SK-N-SH (cell line): Measurements from ENCODE around the gene FPGT.

Experiments used
- CTCF ChIP-seq: fragments of 200-600 bp; sonication (generic); IDR thresholded peaks from 2 replicates; pipeline ENCODE4 v1.6.1; 2017; ENCODE audit warnings: antibody characterized with exemption, mild to moderate bottlenecking, moderate library complexity
- EP300 ChIP-seq, 2 experiments: IDR thresholded peaks; 2 replicates each; pipeline versions ENCODE4 v1.4.0 to v1.6.1; 2012; ENCODE audit warnings: borderline replicate concordance in 1 of 2, low read depth in 1 of 2, low read length in 1 of 2
- FOXJ3 ChIP-seq: sonication (generic); formaldehyde crosslinking; IDR thresholded peaks from 2 replicates; pipeline ENCODE4 v1.5.1; 2020; ENCODE audit warnings: mild to moderate bottlenecking, missing genetic modification reagents
- IRF3 ChIP-seq: fragments of 150-350 bp; IDR thresholded peaks from 2 replicates; pipeline ENCODE4 v1.6.1; 2016; ENCODE audit warnings: mild to moderate bottlenecking, low read depth, low read length
- RAD21 ChIP-seq: IDR thresholded peaks from 2 replicates; pipeline ENCODE4 v1.6.1; 2012; ENCODE audit warnings: mild to moderate bottlenecking, low read length
- RFX5 ChIP-seq: IDR thresholded peaks from 2 replicates; pipeline ENCODE4 v1.6.1; 2012; ENCODE audit warnings: mild to moderate bottlenecking, improper control_type of control experiment, low read length
- TAF1 ChIP-seq: IDR thresholded peaks from 2 replicates; pipeline ENCODE4 v1.6.1; 2012; ENCODE audit warnings: low read depth, mild to moderate bottlenecking, low read length, moderate library complexity, borderline replicate concordance
- TCF12 ChIP-seq: IDR thresholded peaks from 2 replicates; pipeline ENCODE4 v1.4.0; 2012
- ZBTB33 ChIP-seq: IDR thresholded peaks from 2 replicates; pipeline ENCODE4 v1.4.0; 2012; ENCODE audit warnings: low read depth, borderline replicate concordance

- TF ChIP-seq RAD21 (no peak), TCF12 (no peak), IRF3 (no peak), FOXJ3 (no peak), TAF1 (no peak), ZBTB33 (no peak), CTCF (no peak), EP300 (IDR thresholded peaks at IDR 0.05; ENCODE audit: borderline replicate concordance in 1 of 2, low read depth in 1 of 2, low read length in 1 of 2) (no peak), RFX5 (no peak)
Measured at GRCh38 chr1:74195339-74195738, 2.7 kb upstream of the FPGT start.
